Lower lobe of right lung (tissue), 2 donors: Measurements from ENCODE around the gene CTAG2. TPM values are rescaled to one million over a fixed set of nuclear protein-coding genes. Genes with fewer than 3 reads are reported as not detected.
"Not testable (repeated sequence)": the region's sequence is repeated elsewhere in the genome, so short reads cannot be mapped to it uniquely, and the experiment has no call there.

Experiments
- ATAC-seq, 2 donors: fragments of 200-7000 bp; cut with Tn5 transposase; one replicate each; pipeline ENCODE4 v1.9.1; 2020 to 2022; ENCODE audit warnings: mild to moderate bottlenecking in 2 of 2, moderate library complexity in 2 of 2
- DNase-seq: peaks from one replicate; pipeline ENCODE4 v3.0.0-alpha.2; 2020
- H3K27ac ChIP-seq: fragments of 200-600 bp; one replicate; pipeline ENCODE4 v1.8.0; 2022
- H3K27me3 ChIP-seq: fragments of 200-600 bp; one replicate; pipeline ENCODE4 v1.8.0; 2022; ENCODE audit warnings: low read depth
- H3K36me3 ChIP-seq: fragments of 200-600 bp; one replicate; pipeline ENCODE4 v1.8.0; 2022; ENCODE audit warnings: mild to moderate bottlenecking
- H3K4me1 ChIP-seq: fragments of 200-600 bp; one replicate; pipeline ENCODE4 v1.8.0; 2022
- H3K4me3 ChIP-seq: fragments of 200-600 bp; one replicate; pipeline ENCODE4 v1.8.0; 2022; ENCODE audit warnings: mild to moderate bottlenecking
- H3K9me3 ChIP-seq: fragments of 200-600 bp; one replicate; pipeline ENCODE4 v1.8.0; 2022
- CTCF ChIP-seq: fragments of 200-600 bp; IDR thresholded peaks from one replicate; pipeline ENCODE4 v1.8.0; 2022; ENCODE audit warnings: antibody characterized with exemption, mild to moderate bottlenecking
- intact Hi-C: fragments of 100-400 bp; cut with DNase I; formaldehyde crosslinking; loops from one replicate; pipeline ENCODE4 v1.11.0; 2022
- long read RNA-seq: library from polyadenylated mRNA; unstranded; transcript quantifications from one replicate; pipeline ENCODE4 v2.0.0, GENCODE V29; 2021
- total RNA-seq: library from RNA; stranded (reverse); fragmentation: NEBNext Ultra II Directional; extraction: Animal tissue kit (Norgen Biotek cat#: 25700); gene quantifications from one replicate; pipeline ENCODE4 v1.2.1, GENCODE V29; 2021
- donor health status: DM: no; HTN: yes; CAD: no; lungs with severe emphysema.

The CTAG2 gene
- not detected for total RNA-seq
- long read RNA-seq: 0 reads

- intact Hi-C loops, H3K27me3 ChIP-seq, H3K9me3 ChIP-seq, H3K27ac ChIP-seq, H3K4me1 ChIP-seq, H3K4me3 ChIP-seq, ATAC-seq, H3K36me3 ChIP-seq, DNase-seq: not testable (repeated sequence)
Observed at GRCh38 chrX:154653413-154653812, at the start of gene CTAG2. Gene CTAG2, minus strand, starts transcription at chrX:154653579. Its CDS starts 64 bp downstream, at chrX:154653515.

GRCh38 chrX:154698630-154699248 is 45.4 kb upstream of the CTAG2 start:
- H3K27ac ChIP-seq: no peak overlapping the region
- no peaks in the 10 kb centered on the region for H3K9me3 ChIP-seq
- no peaks in the 10 kb centered on the region for H3K4me1 ChIP-seq
- no peak for ATAC-seq
- intact Hi-C loops: no loop called here
- DNase-seq: no peak
- H3K36me3 ChIP-seq: peaks cover 37% of the 10 kb centered on the region
- TF ChIP-seq CTCF: no peak
- H3K27me3 ChIP-seq: no peaks in the 10 kb centered on the region
- H3K4me3 ChIP-seq: no peak overlapping the region

- intact Hi-C loops: no loop called here
- H3K27me3 ChIP-seq: no peaks in the 10 kb centered on the region
- H3K9me3 ChIP-seq: no peaks in the 10 kb centered on the region
- DNase-seq (no peak), ATAC-seq (no peak)
- no peak overlapping the region for H3K27ac ChIP-seq
- no peaks in the 10 kb centered on the region for H3K4me1 ChIP-seq
- H3K36me3 ChIP-seq: peaks cover 37% of the 10 kb centered on the region
- no peak overlapping the region for H3K4me3 ChIP-seq
- no peak for TF ChIP-seq CTCF
Observed at GRCh38 chrX:154696676-154697045, 43.3 kb upstream of the CTAG2 start.

- no peak for DNase-seq
- no peak for ATAC-seq
- no peak overlapping the region for H3K27ac ChIP-seq
- no peaks in the 10 kb centered on the region for H3K27me3 ChIP-seq
- no peaks in the 10 kb centered on the region for H3K9me3 ChIP-seq
- no peak for TF ChIP-seq CTCF
- intact Hi-C loops: no loop called here
- H3K36me3 ChIP-seq: peaks cover 37% of the 10 kb centered on the region
- no peaks in the 10 kb centered on the region for H3K4me1 ChIP-seq
- no peak overlapping the region for H3K4me3 ChIP-seq
Observed at GRCh38 chrX:154695911-154696675, 42.7 kb upstream of the CTAG2 start.

GRCh38 chrX:154693394-154693793 is 40.0 kb upstream of the CTAG2 start:
- Histone ChIP-seq H3K36me3 (peaks cover 20% of the 10 kb centered on the region), H3K4me1 (no peaks in the 10 kb centered on the region), H3K4me3 (no peak overlapping the region), H3K27me3 (no peaks in the 10 kb centered on the region), H3K27ac (no peak overlapping the region), H3K9me3 (no peaks in the 10 kb centered on the region)
- TF ChIP-seq CTCF: no peak
- intact Hi-C loops: no loop called here
- no peak for DNase-seq
- no peak for ATAC-seq

- H3K27ac ChIP-seq, H3K27me3 ChIP-seq: not testable (repeated sequence)
Observed at GRCh38 chrX:154690438-154690837, 37.1 kb upstream of the CTAG2 start.

GRCh38 chrX:154672084-154672483 is 18.7 kb upstream of the CTAG2 start:
- H3K27me3 ChIP-seq, H3K4me3 ChIP-seq, H3K4me1 ChIP-seq, H3K27ac ChIP-seq, H3K9me3 ChIP-seq, ATAC-seq, H3K36me3 ChIP-seq, intact Hi-C loops, DNase-seq: not testable (repeated sequence)

More at GRCh38 chrX:154690438-154690837, 37.1 kb upstream of the CTAG2 start:
- intact Hi-C loops, DNase-seq, H3K4me1 ChIP-seq, H3K36me3 ChIP-seq, ATAC-seq, H3K9me3 ChIP-seq, H3K4me3 ChIP-seq: not testable (repeated sequence)

- H3K4me1 ChIP-seq, DNase-seq, H3K4me3 ChIP-seq, H3K27me3 ChIP-seq, ATAC-seq, H3K36me3 ChIP-seq, H3K27ac ChIP-seq, H3K9me3 ChIP-seq, intact Hi-C loops: not testable (repeated sequence)
Observed at GRCh38 chrX:154670848-154671247, 17.5 kb upstream of the CTAG2 start.
